Measurements from ENCODE around the gene CGB7.
"Not testable (repeated sequence)": the region's sequence is repeated elsewhere in the genome, so short reads cannot be mapped to it uniquely, and the experiment has no call there.

CGB7 gene

DNA sequence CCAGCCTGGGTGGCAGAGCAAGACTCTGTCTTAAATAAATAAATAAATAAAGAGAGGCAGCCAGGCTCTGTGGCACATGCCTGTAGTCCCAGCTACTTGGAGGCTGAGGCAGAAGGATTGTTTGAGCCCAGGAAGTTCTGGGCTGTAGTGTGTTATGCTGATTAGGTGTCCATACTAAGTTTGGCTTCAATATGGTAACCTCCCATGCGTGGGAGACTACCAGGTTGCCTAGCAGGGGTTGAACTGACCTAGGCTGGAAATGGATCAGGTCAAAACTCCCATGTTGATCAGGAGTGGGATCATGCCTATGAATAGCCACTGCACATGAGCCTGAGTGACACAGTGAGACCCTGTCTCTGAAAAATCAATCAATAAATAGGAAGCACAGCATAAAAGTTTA, 23.7 kb upstream of the CGB7 start:
- ChIA-PET CTCF (no interaction called here), POLR2A (no interaction called here)
- no peak for TF ChIP-seq PKNOX1 (IDR thresholded peaks at IDR 0.05)
- TF ChIP-seq FOXK2 (IDR thresholded peaks at IDR 0.05): no peak
- TF ChIP-seq LEF1 (IDR thresholded peaks at IDR 0.05; ENCODE audit: borderline replicate concordance): no peak
- no peak for TF ChIP-seq CTBP1 (IDR thresholded peaks at IDR 0.05; ENCODE audit: borderline replicate concordance)
- TF ChIP-seq SUZ12 (IDR thresholded peaks at IDR 0.05): no peak
- no peak for TF ChIP-seq TARDBP (IDR thresholded peaks at IDR 0.05)
- TF ChIP-seq FOXA1 (IDR thresholded peaks at IDR 0.05): no peak
- TF ChIP-seq L3MBTL2 (conservative IDR thresholded peaks at IDR 0.05): no peak
- no peak for TF ChIP-seq ZNF384 (IDR thresholded peaks at IDR 0.05)
- TF ChIP-seq HDGF (IDR thresholded peaks at IDR 0.05; ENCODE audit: borderline replicate concordance): no peak
- no peak for TF ChIP-seq SP1 (IDR thresholded peaks at IDR 0.05)
- no peak for TF ChIP-seq ELF4 (IDR thresholded peaks at IDR 0.05)
- TF ChIP-seq NFRKB (IDR thresholded peaks at IDR 0.05): no peak
- TF ChIP-seq BHLHE40 (IDR thresholded peaks at IDR 0.05; ENCODE audit: borderline replicate concordance): no peak
- no peak for TF ChIP-seq ARNT (IDR thresholded peaks at IDR 0.05)
- TF ChIP-seq FOXM1 (IDR thresholded peaks at IDR 0.05; ENCODE audit: borderline replicate concordance): no peak
- no peak for DNase-seq (ENCODE audit: extremely low spot score)

DNA sequence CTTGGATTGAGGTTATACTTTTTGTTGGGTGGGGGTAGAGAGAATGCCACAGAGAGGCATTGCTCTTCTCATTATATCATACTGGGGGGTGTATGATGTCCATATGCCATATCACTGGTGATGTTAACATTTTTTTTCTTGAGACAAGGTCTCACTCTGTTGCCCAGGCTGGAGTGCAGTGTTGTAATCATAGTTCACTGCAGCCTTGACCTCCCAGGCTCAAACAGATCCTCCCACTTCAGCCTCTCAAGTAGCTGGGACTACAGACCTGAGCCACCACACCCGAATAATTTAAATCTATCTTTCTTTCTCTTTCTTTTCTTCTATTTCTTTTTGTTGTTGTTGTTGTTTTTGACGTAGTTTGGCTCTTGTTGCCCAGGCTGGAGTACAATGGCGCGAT, 22.8 kb upstream of the CGB7 start:
- TF ChIP-seq L3MBTL2 (conservative IDR thresholded peaks at IDR 0.05): no peak
- TF ChIP-seq LEF1 (IDR thresholded peaks at IDR 0.05; ENCODE audit: borderline replicate concordance): no peak
- no peak for TF ChIP-seq FOXM1 (IDR thresholded peaks at IDR 0.05; ENCODE audit: borderline replicate concordance)
- no peak for TF ChIP-seq FOXK2 (IDR thresholded peaks at IDR 0.05)
- no peak for TF ChIP-seq HDGF (IDR thresholded peaks at IDR 0.05; ENCODE audit: borderline replicate concordance)
- TF ChIP-seq NFRKB (IDR thresholded peaks at IDR 0.05): no peak
- TF ChIP-seq ARNT (IDR thresholded peaks at IDR 0.05): no peak
- TF ChIP-seq CTBP1 (IDR thresholded peaks at IDR 0.05; ENCODE audit: borderline replicate concordance): no peak
- no peak for TF ChIP-seq TARDBP (IDR thresholded peaks at IDR 0.05)
- TF ChIP-seq ELF4 (IDR thresholded peaks at IDR 0.05): no peak
- no peak for TF ChIP-seq SP1 (IDR thresholded peaks at IDR 0.05)
- no peak for TF ChIP-seq BHLHE40 (IDR thresholded peaks at IDR 0.05; ENCODE audit: borderline replicate concordance)
- TF ChIP-seq ZNF384 (IDR thresholded peaks at IDR 0.05): no peak
- no peak for TF ChIP-seq FOXA1 (IDR thresholded peaks at IDR 0.05)
- CTCF ChIA-PET: no interaction called here
- POLR2A ChIA-PET: no interaction called here
- no peak for DNase-seq (ENCODE audit: extremely low spot score)

GRCh38 chr19:49074869-49075268, 17.3 kb upstream of the CGB7 start:
- CTCF ChIA-PET: interaction anchor here (0.9 to 1.7 kb wide), 5 partner anchors 10 to 124 kb away, joined by 4 to 10 read pairs (median 5); partner anchors contain the start of gene NTF4
- DNase-seq (ENCODE audit: extremely low spot score): not testable (repeated sequence)
- POLR2A ChIA-PET: interaction anchor here (1.5 kb wide), 1 partner anchor 81 kb away, joined by 10 read pairs; the partner anchor contains the start of genes GYS1 and RUVBL2

- ChIA-PET POLR2A (interaction anchor here (1.0 to 1.5 kb wide), 4 partner anchors 12 to 80 kb away, joined by 3 to 10 read pairs (median 4); partner anchors contain the start of genes GYS1 and RUVBL2), CTCF (interaction anchor here (0.6 to 1.7 kb wide), 22 partner anchors 9 to 354 kb away, joined by 3 to 10 read pairs (median 4); partner anchors contain the start of genes GYS1, NTF4 and RUVBL2)
- TF ChIP-seq SUZ12 (IDR thresholded peaks at IDR 0.05) (no peak), FOXA1 (IDR thresholded peaks at IDR 0.05) (no peak), NFRKB (IDR thresholded peaks at IDR 0.05) (no peak), LEF1 (IDR thresholded peaks at IDR 0.05; ENCODE audit: borderline replicate concordance) (no peak), BHLHE40 (IDR thresholded peaks at IDR 0.05; ENCODE audit: borderline replicate concordance) (no peak), TARDBP (IDR thresholded peaks at IDR 0.05) (no peak), HDGF (IDR thresholded peaks at IDR 0.05; ENCODE audit: borderline replicate concordance) (no peak)
- peak; percentile 70 for DNase-seq (ENCODE audit: extremely low spot score)
These were observed 16.2 kb upstream of the CGB7 start for GRCh38 chr19:49073514-49074378.

- ChIA-PET CTCF (no interaction called here), POLR2A (no interaction called here)
- DNase-seq (ENCODE audit: extremely low spot score): peak; percentile 48
- no peak for TF ChIP-seq TARDBP (IDR thresholded peaks at IDR 0.05)
- TF ChIP-seq L3MBTL2 (conservative IDR thresholded peaks at IDR 0.05): peak; percentile 67
These were observed 14.5 kb upstream of the CGB7 start for GRCh38 chr19:49071860-49072547.

DNA sequence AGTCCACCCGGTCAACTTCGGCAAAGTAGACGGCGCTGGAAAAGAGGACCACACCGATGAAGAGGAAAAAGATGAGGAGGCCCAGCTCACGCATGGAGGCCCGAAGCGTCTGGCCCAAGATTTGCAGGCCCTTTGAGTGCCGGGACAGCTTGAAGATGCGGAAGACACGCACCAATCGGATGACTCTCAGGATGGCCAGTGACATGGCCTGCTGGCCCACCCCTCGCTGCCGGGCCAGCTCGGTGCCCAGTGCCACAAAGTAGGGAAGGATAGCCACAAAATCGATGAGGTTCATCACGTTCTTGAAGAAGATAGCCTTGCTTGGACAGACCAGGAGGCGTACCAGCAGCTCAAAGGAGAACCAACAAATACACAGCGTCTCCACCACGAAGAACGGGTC, 12.9 kb upstream of the CGB7 start:
- TF ChIP-seq FOXK2 (IDR thresholded peaks at IDR 0.05): no peak
- no peak for TF ChIP-seq HDGF (IDR thresholded peaks at IDR 0.05; ENCODE audit: borderline replicate concordance)
- no peak for TF ChIP-seq NFRKB (IDR thresholded peaks at IDR 0.05)
- no peak for TF ChIP-seq ZNF384 (IDR thresholded peaks at IDR 0.05)
- TF ChIP-seq BHLHE40 (IDR thresholded peaks at IDR 0.05; ENCODE audit: borderline replicate concordance): no peak
- ChIA-PET CTCF (no interaction called here), POLR2A (no interaction called here)
- DNase-seq (ENCODE audit: extremely low spot score): no peak

DNA sequence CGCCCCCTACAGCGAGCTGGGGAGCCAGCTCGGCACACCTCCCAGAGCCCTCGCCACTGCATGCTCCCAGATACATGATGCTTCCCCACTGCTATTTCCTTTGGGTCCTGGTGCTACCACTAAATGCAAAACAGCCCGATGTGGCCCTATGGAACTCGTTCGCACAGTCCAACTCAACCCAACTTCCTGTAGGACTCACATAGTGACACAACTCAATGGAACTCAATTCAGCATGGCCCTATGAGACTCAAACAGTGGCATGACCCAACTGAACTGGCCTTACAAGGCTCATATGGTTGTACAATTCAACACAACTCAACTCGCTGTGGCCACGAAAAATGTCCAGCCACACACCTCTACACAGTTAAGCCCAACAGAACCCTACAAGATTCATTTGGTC, 11.5 kb upstream of the CGB7 start:
- ChIA-PET POLR2A (interaction anchor here (0.9 kb wide), 2 partner anchors 71 to 76 kb away, joined by 3 read pairs; partner anchors contain the start of genes GYS1 and RUVBL2), CTCF (no interaction called here)
- DNase-seq (ENCODE audit: extremely low spot score): no peak
- TF ChIP-seq SUZ12 (IDR thresholded peaks at IDR 0.05) (no peak), CTBP1 (IDR thresholded peaks at IDR 0.05; ENCODE audit: borderline replicate concordance) (no peak), FOXA1 (IDR thresholded peaks at IDR 0.05) (no peak), ZNF384 (IDR thresholded peaks at IDR 0.05) (no peak)

Data from HEK293T (cell line).